Spleen (tissue), 11 donors: ENCODE data around the gene HLCS. TPM values are rescaled to one million over a fixed set of nuclear protein-coding genes. Genes with fewer than 3 reads are reported as not detected.

ENCODE experiments used
- DNase-seq: peaks from one replicate; pipeline ENCODE4 v3.0.0-alpha.2; 2020
- H3K27ac ChIP-seq, 8 donors: fragments of 200-600 bp; sonication (generic) in 7 of 8; 1 replicate in 4 of 8; 2 replicates in 4 of 8; pipeline versions ENCODE4 v1.5.0 to v1.8.0; 2016 to 2021; ENCODE audit warnings: inconsistent platforms in 4 of 8, mild to moderate bottlenecking in 4 of 8, moderate library complexity in 1 of 8
- H3K27me3 ChIP-seq, 7 donors: fragments of 200-600 bp; sonication (generic) in 6 of 7; replicated peaks in 1 of 7; 1 replicate in 4 of 7; 2 replicates in 3 of 7; pipeline versions ENCODE4 v1.5.0 to v1.8.0; 2016 to 2021; ENCODE audit warnings: inconsistent platforms in 3 of 7, mild to moderate bottlenecking in 1 of 7
- H3K36me3 ChIP-seq, 6 donors: fragments of 200-600 bp; sonication (generic) in 5 of 6; 1 replicate in 4 of 6; 2 replicates in 2 of 6; pipeline versions ENCODE4 v1.5.0 to v1.8.0; 2016 to 2021; ENCODE audit warnings: inconsistent platforms in 2 of 6
- H3K4me1 ChIP-seq, 6 donors: fragments of 200-600 bp; sonication (generic) in 5 of 6; 1 replicate in 3 of 6; 2 replicates in 3 of 6; pipeline versions ENCODE4 v1.5.0 to v1.8.0; 2016 to 2021; ENCODE audit warnings: inconsistent platforms in 3 of 6
- H3K4me3 ChIP-seq, 8 donors: fragments of 200-600 bp; sonication (generic) in 7 of 8; 1 replicate in 4 of 8; 2 replicates in 4 of 8; pipeline versions ENCODE4 v1.5.0 to v1.8.0; 2016 to 2021; ENCODE audit warnings: inconsistent platforms in 4 of 8, mild to moderate bottlenecking in 4 of 8, moderate library complexity in 2 of 8
- H3K9me3 ChIP-seq, 8 donors: fragments of 200-600 bp; sonication (generic) in 7 of 8; 1 replicate in 4 of 8; 2 replicates in 4 of 8; pipeline versions ENCODE4 v1.5.0 to v1.8.0; 2016 to 2021; ENCODE audit warnings: inconsistent platforms in 4 of 8
- POLR2A ChIP-seq, 3 donors: fragments of 450-650 bp; IDR thresholded peaks; one replicate each; pipeline ENCODE4 v1.5.1; 2017; ENCODE audit warnings: antibody characterized with exemption in 3 of 3, mild to moderate bottlenecking in 1 of 3
- POLR2AphosphoS5 ChIP-seq, 3 donors: sonication (generic); formaldehyde crosslinking; IDR thresholded peaks; one replicate each; pipeline ENCODE4 v1.5.1; 2017; ENCODE audit warnings: antibody characterized with exemption in 3 of 3
- WGBS, 5 donors: extraction: QIAGEN DNeasy Blood & Tissue Kit in 3 of 5; methylation state at CpG; one replicate each; pipeline versions ENCODE4 v1.1.5 to v1.1.7; 2013 to 2018; 5-methylcytosine and 5-hydroxymethylcytosine counted together
- intact Hi-C: fragments of 100-400 bp; cut with DNase I; formaldehyde crosslinking; loops from one replicate; pipeline ENCODE4 v1.15.0; 2023; ENCODE audit warnings: low total_unique reads
- polyA plus RNA-seq, 3 donors: library from polyadenylated mRNA; stranded (reverse); fragments of 200-250 nt; gene quantifications; one replicate each; pipeline ENCODE4 v1.2.1, GENCODE V29; 2013
- total RNA-seq, 7 donors: library from RNA; depleted of rRNA in 3 of 7; stranded (reverse); fragments of >200 nt in 3 of 7; fragmentation: NEBNext Ultra II Directional in 4 of 7; extraction: Animal tissue kit (Norgen Biotek cat#: 25700) in 4 of 7; gene quantifications; one replicate each; pipeline versions ENCODE4 v1.1.0 to v1.2.1, GENCODE V29; 2016 to 2021
- TF ChIP-seq, protein P1 (sequence below), 11 experiments: fragments of 200-600 bp in 7 of 11; fragments of 450-650 bp in 4 of 11; sonication (generic) in 4 of 11; IDR thresholded peaks in 8 of 11; conservative IDR thresholded peaks in 3 of 11; 1 replicate in 7 of 11; 2 replicates in 4 of 11; pipeline versions ENCODE4 v1.4.0 to v1.8.0; 2016 to 2021; ENCODE audit warnings: antibody characterized with exemption in 11 of 11, inconsistent platforms in 4 of 11, mild to moderate bottlenecking in 1 of 11
- donor health status: healthy with polysubstance abuse.
- donor health status: DM: no; HTN: no; CAD: no; lungs with moderate emphysema.
- donor health status: DM: no; HTN: no; CAD: no.
- donor health status: Bipolar disorder and iron deficiency.
- donor health status: healthy.
- donor health status: DM: no; HTN: no; CAD: no.
- donor health status: DM: yes; HTN: yes; CAD: no.

Gene HLCS
- total and polyA plus RNA-seq, 10 donors, result 1.7 to 22.8 (median 16.3) TPM

DNA sequence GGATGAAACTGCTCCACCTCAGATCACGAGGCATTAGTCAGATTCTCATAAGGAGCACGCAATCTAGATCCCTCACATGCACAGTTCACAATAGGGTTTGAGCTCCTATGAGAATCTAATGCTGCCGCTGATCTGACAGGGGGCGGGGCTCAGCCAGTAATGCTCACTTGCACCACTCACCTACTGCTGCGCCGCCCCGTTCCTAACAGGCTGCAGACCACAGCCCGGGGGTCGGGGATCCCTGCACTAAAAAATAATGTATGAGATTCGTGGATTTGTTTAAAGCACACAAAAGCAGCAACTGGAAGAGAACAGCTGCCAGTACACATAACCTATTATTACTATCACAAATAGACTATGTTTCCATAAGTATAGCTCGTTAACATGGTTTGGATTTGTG is 72.9 kb downstream of the HLCS start:
- intact Hi-C loops, result no loop called here
- WGBS, 5 donors, result 95 to 98% (median 97%) methylated on average over 11 of the region's 11 CpGs
- H3K4me1 ChIP-seq, result no peaks in the 10 kb centered on the region
- no peak overlapping the region for H3K27ac ChIP-seq
- DNase-seq, result no peak
- no peak for TF ChIP-seq POLR2A (IDR thresholded peaks at IDR 0.05)
- TF ChIP-seq POLR2AphosphoS5 (IDR thresholded peaks at IDR 0.05), result no peak
- TF ChIP-seq, protein P1, sequence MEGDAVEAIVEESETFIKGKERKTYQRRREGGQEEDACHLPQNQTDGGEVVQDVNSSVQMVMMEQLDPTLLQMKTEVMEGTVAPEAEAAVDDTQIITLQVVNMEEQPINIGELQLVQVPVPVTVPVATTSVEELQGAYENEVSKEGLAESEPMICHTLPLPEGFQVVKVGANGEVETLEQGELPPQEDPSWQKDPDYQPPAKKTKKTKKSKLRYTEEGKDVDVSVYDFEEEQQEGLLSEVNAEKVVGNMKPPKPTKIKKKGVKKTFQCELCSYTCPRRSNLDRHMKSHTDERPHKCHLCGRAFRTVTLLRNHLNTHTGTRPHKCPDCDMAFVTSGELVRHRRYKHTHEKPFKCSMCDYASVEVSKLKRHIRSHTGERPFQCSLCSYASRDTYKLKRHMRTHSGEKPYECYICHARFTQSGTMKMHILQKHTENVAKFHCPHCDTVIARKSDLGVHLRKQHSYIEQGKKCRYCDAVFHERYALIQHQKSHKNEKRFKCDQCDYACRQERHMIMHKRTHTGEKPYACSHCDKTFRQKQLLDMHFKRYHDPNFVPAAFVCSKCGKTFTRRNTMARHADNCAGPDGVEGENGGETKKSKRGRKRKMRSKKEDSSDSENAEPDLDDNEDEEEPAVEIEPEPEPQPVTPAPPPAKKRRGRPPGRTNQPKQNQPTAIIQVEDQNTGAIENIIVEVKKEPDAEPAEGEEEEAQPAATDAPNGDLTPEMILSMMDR (IDR thresholded peaks at IDR 0.05 in 8 of 11, conservative IDR thresholded peaks at IDR 0.05 in 3 of 11), result no peak
- peaks cover 0 to 57% (median 3%) of the 10 kb centered on the region in 6 donors for H3K36me3 ChIP-seq
- no peaks in the 10 kb centered on the region for H3K9me3 ChIP-seq
- H3K4me3 ChIP-seq, result no peak overlapping the region
- no peaks in the 10 kb centered on the region for H3K27me3 ChIP-seq

DNA sequence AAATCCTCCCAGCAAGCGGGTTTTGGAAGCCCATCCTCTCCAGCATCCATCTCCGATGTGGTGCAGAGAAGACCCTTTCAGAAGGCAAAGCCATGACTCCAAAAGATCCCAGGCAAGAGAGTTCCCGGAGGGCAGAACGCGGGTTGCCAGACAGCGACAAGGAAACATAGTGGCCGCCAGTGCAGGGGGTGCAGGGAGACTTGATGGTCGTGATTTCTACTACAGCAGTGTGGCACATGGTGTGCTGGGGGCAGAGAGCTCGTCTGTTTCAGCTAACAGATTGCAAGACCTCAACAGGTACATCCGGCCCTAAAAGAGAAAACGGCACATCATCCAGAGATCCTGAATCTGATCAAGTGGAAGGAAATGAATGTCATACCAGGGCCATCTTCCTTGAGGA is 74.3 kb downstream of the HLCS start:
- Histone ChIP-seq H3K27me3 (no peaks in the 10 kb centered on the region), H3K27ac (no peak overlapping the region), H3K4me3 (no peak overlapping the region), H3K36me3 (peaks cover 0 to 57% (median 3%) of the 10 kb centered on the region in 6 donors), H3K4me1 (no peaks in the 10 kb centered on the region), H3K9me3 (no peaks in the 10 kb centered on the region)
- TF ChIP-seq POLR2AphosphoS5 (IDR thresholded peaks at IDR 0.05) (no peak), POLR2A (IDR thresholded peaks at IDR 0.05) (no peak)
- TF ChIP-seq, protein P1 (IDR thresholded peaks at IDR 0.05 in 8 of 11, conservative IDR thresholded peaks at IDR 0.05 in 3 of 11), result no peak
- no peak for DNase-seq
- WGBS, 5 donors, result 94 to 99% (median 95%) methylated on average over 11 of the region's 11 CpGs
- intact Hi-C loops, result no loop called here

DNA sequence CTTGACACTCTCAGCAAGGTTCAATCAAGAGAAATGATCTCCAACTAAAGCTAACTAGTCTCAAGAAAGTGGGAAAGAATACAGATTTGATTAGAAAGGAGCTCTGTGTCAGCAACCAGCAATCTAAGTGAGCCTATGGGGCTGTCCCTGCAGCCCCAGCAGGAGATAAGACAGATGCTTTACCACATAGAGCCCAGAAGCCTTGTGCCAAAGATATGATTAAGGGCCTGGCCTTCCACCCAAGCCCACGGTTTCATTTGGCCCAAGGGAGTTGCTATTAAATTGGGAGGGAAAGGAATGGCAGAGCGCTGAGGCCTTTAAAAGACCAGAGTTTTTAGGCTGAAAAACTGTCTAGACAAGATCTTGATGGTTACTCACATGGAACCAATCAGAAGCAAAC is 74.8 kb downstream of the HLCS start:
- Histone ChIP-seq H3K27me3 (no peaks in the 10 kb centered on the region), H3K4me3 (no peak overlapping the region), H3K9me3 (no peaks in the 10 kb centered on the region), H3K27ac (no peak overlapping the region), H3K36me3 (peaks cover 0 to 58% (median 2%) of the 10 kb centered on the region in 6 donors), H3K4me1 (no peaks in the 10 kb centered on the region)
- TF ChIP-seq POLR2A (IDR thresholded peaks at IDR 0.05), result no peak
- no peak for TF ChIP-seq POLR2AphosphoS5 (IDR thresholded peaks at IDR 0.05)
- TF ChIP-seq, protein P1 (IDR thresholded peaks at IDR 0.05 in 8 of 11, conservative IDR thresholded peaks at IDR 0.05 in 3 of 11), result no peak
- WGBS, 5 donors, result 75 to 91% (median 86%) methylated on average over 2 of the region's 2 CpGs
- intact Hi-C loops, result no loop called here
- DNase-seq, result no peak

DNA sequence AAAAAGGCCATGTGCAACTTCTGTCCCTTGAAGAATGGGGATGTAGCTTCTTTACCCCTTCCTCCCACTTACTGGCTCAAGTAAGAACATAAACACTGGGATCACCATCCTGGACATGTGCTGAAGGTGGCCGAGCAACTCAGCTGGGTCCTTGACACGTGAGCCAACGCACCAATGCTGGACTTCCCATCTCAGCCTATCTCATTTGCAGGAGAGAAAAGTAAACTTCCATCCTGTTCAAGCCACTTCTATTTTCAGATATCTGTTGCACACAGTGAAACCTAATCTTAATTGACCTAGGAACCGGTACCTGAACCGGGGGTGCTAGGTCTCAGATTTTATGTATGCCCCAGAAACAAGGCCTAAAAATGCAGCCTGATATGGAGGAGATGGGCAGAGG is 75.3 kb downstream of the HLCS start:
- TF ChIP-seq, protein P1 (IDR thresholded peaks at IDR 0.05 in 8 of 11, conservative IDR thresholded peaks at IDR 0.05 in 3 of 11), result no peak
- TF ChIP-seq POLR2AphosphoS5 (IDR thresholded peaks at IDR 0.05) (no peak), POLR2A (IDR thresholded peaks at IDR 0.05) (no peak)
- Histone ChIP-seq H3K36me3 (peaks cover 0 to 58% (median 0%) of the 10 kb centered on the region in 6 donors), H3K9me3 (no peaks in the 10 kb centered on the region), H3K27me3 (no peaks in the 10 kb centered on the region), H3K4me3 (no peak overlapping the region), H3K27ac (no peak overlapping the region), H3K4me1 (no peaks in the 10 kb centered on the region)
- intact Hi-C loops, result no loop called here
- no peak for DNase-seq
- 92 to 96% (median 95%) methylated on average over 5 of the region's 5 CpGs for WGBS, 5 donors
